Cerebellar nuclear complex (tissue), 1 donor: ENCODE results near the gene STRN4.
"Not testable (repeated sequence)": the region's sequence is repeated elsewhere in the genome, so short reads cannot be mapped to it uniquely, and the experiment has no call there.

Experiments used
- DNase-seq, 2 experiments: peaks; one replicate each; lab custom pipeline; 2025; lab: John Stamatoyannopoulos, UW

Gene STRN4

GRCh38 chr19:46746281-46747057 is at the start of gene STRN4:
STRN4 (minus strand) TSS chr19:46746450; CDS start chr19:46746430, 20 bp downstream.
- no peak for DNase-seq

- DNase-seq = no peak
Measured at GRCh38 chr19:46791944-46792343, 45.7 kb upstream of the STRN4 start.

GRCh38 chr19:46789371-46789770 is 43.1 kb upstream of the STRN4 start:
- no peak for DNase-seq

GRCh38 chr19:46788968-46789338 is 42.7 kb upstream of the STRN4 start:
- no peak for DNase-seq

GRCh38 chr19:46788262-46788967 is 42.2 kb upstream of the STRN4 start, which contains the start of gene SLC1A5:
SLC1A5 (minus strand) TSS chr19:46788594; CDS start chr19:46787965, 629 bp downstream.
- DNase-seq = no peak

GRCh38 chr19:46787331-46788261 is 41.3 kb upstream of the STRN4 start:
- no peak for DNase-seq

GRCh38 chr19:46787040-46787330 is 40.7 kb upstream of the STRN4 start:
- DNase-seq = no peak

GRCh38 chr19:46786236-46787039 is 40.2 kb upstream of the STRN4 start:
- DNase-seq = no peak

GRCh38 chr19:46785980-46786235 is 39.7 kb upstream of the STRN4 start:
- DNase-seq = no peak

- no peak for DNase-seq
Measured at GRCh38 chr19:46785054-46785979, 39.1 kb upstream of the STRN4 start.

GRCh38 chr19:46784262-46785053 is 38.2 kb upstream of the STRN4 start:
- DNase-seq = no peak

GRCh38 chr19:46783670-46784069 is 37.4 kb upstream of the STRN4 start:
- DNase-seq = no peak

- no peak for DNase-seq
Measured at GRCh38 chr19:46782355-46783019, 36.2 kb upstream of the STRN4 start.

- DNase-seq = not testable (repeated sequence)
Measured at GRCh38 chr19:46777956-46778645, 31.9 kb upstream of the STRN4 start.

- DNase-seq = no peak
Measured at GRCh38 chr19:46776927-46777911, 31.0 kb upstream of the STRN4 start.

GRCh38 chr19:46775642-46776258 is 29.5 kb upstream of the STRN4 start:
- DNase-seq = no peak

- DNase-seq = no peak
Measured at GRCh38 chr19:46773018-46773399, 26.8 kb upstream of the STRN4 start.
